Suprapubic skin (tissue), 4 donors: Measurements from ENCODE around the gene ASIC5.

ENCODE experiments used
- EP300 ChIP-seq: sonication (generic); formaldehyde crosslinking; IDR thresholded peaks from one replicate; pipeline ENCODE4 v1.6.1; 2017; ENCODE audit warnings: antibody characterized with exemption
- POLR2A ChIP-seq, 2 donors: fragments of 450-650 bp; IDR thresholded peaks; one replicate each; pipeline ENCODE4 v1.6.1; 2017; ENCODE audit warnings: antibody characterized with exemption in 2 of 2, mild to moderate bottlenecking in 2 of 2, moderate library complexity in 2 of 2
- POLR2AphosphoS5 ChIP-seq, 3 donors: sonication (generic); formaldehyde crosslinking; IDR thresholded peaks; one replicate each; pipeline ENCODE4 v1.6.1; 2017; ENCODE audit warnings: antibody characterized with exemption in 3 of 3
- TF ChIP-seq, protein P1 (sequence below), 2 donors: fragments of 200-600 bp in 1 of 2; fragments of 450-650 bp in 1 of 2; sonication (generic) in 1 of 2; IDR thresholded peaks; one replicate each; pipeline ENCODE4 v1.5.1; 2016 to 2019; ENCODE audit warnings: antibody characterized with exemption in 2 of 2, mild to moderate bottlenecking in 1 of 2, moderate library complexity in 1 of 2

- TF ChIP-seq POLR2AphosphoS5 (IDR thresholded peaks at IDR 0.05) (no peak), EP300 (no peak), POLR2A (IDR thresholded peaks at IDR 0.05) (no peak)
- TF ChIP-seq, protein P1, sequence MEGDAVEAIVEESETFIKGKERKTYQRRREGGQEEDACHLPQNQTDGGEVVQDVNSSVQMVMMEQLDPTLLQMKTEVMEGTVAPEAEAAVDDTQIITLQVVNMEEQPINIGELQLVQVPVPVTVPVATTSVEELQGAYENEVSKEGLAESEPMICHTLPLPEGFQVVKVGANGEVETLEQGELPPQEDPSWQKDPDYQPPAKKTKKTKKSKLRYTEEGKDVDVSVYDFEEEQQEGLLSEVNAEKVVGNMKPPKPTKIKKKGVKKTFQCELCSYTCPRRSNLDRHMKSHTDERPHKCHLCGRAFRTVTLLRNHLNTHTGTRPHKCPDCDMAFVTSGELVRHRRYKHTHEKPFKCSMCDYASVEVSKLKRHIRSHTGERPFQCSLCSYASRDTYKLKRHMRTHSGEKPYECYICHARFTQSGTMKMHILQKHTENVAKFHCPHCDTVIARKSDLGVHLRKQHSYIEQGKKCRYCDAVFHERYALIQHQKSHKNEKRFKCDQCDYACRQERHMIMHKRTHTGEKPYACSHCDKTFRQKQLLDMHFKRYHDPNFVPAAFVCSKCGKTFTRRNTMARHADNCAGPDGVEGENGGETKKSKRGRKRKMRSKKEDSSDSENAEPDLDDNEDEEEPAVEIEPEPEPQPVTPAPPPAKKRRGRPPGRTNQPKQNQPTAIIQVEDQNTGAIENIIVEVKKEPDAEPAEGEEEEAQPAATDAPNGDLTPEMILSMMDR (IDR thresholded peaks at IDR 0.05) = no peak
Measured at GRCh38 chr4:155911905-155912304, 45.8 kb upstream of the ASIC5 start.
